Body of pancreas (tissue), 4 donors: ENCODE data around the gene CYTH1. TPM values are rescaled to one million over a fixed set of nuclear protein-coding genes. Genes with fewer than 3 reads are reported as not detected.

ENCODE experiments used
- ATAC-seq: fragments of 150-250 bp; one replicate; pipeline ENCODE4 v1.9.1; 2016
- DNase-seq, 4 donors: peaks; one replicate each; pipeline ENCODE4 v3.0.0-alpha.2; 2019
- H3K27ac ChIP-seq, 4 donors: fragments of 200-600 bp; sonication (generic); 1 replicate in 3 of 4; 2 replicates in 1 of 4; pipeline versions ENCODE4 v1.5.1 to v1.6.1; 2016 to 2019; ENCODE audit warnings: mild to moderate bottlenecking in 1 of 4, mixed read lengths in 1 of 4, moderate library complexity in 1 of 4
- H3K27me3 ChIP-seq, 2 donors: fragments of 200-600 bp; sonication (generic); one replicate each; pipeline ENCODE4 v1.6.0; 2016; ENCODE audit warnings: mild to moderate bottlenecking in 1 of 2
- H3K36me3 ChIP-seq, 2 donors: fragments of 200-600 bp; sonication (generic); replicated peaks in 1 of 2; 2 replicates each; pipeline ENCODE4 v1.5.1; 2016; ENCODE audit warnings: low read depth in 2 of 2; ENCODE audit not compliant: insufficient read depth in 1 of 2
- H3K4me1 ChIP-seq: fragments of 200-600 bp; sonication (generic); one replicate; pipeline ENCODE4 v1.6.0; 2016
- H3K4me3 ChIP-seq, 2 donors: fragments of 200-600 bp; sonication (generic); 1 replicate in 1 of 2; 2 replicates in 1 of 2; pipeline ENCODE4 v1.5.1; 2016 to 2019
- H3K9me3 ChIP-seq, 3 donors: fragments of 200-600 bp; sonication (generic); 1 replicate in 2 of 3; 2 replicates in 1 of 3; pipeline ENCODE4 v1.5.1; 2016
- POLR2A ChIP-seq, 3 donors: fragments of 450-650 bp; IDR thresholded peaks; one replicate each; pipeline ENCODE4 v1.6.1; 2016; ENCODE audit warnings: antibody characterized with exemption in 3 of 3, mild to moderate bottlenecking in 2 of 3
- WGBS, 2 donors: methylation state at CpG; one replicate each; pipeline ENCODE4 v1.1.5; 2017; 5-methylcytosine and 5-hydroxymethylcytosine counted together
- intact Hi-C: fragments of 100-400 bp; cut with DNase I; formaldehyde crosslinking; loops from one replicate; pipeline ENCODE4 v1.15.1; 2023
- total RNA-seq, 2 donors: library from RNA; depleted of rRNA; stranded (reverse); fragments of >200 nt; gene quantifications; one replicate each; pipeline ENCODE4 v1.1.0, GENCODE V29; 2016
- TF ChIP-seq, protein P1 (sequence below), 7 experiments: fragments of 450-650 bp in 4 of 7; fragments of 200-600 bp in 3 of 7; sonication (generic) in 3 of 7; IDR thresholded peaks; one replicate each; pipeline ENCODE4 v1.5.1; 2016 to 2019; ENCODE audit warnings: antibody characterized with exemption in 7 of 7

CYTH1 gene
- total RNA-seq, 2 donors from 2014 or later = 32.2 to 60.6 TPM

DNA sequence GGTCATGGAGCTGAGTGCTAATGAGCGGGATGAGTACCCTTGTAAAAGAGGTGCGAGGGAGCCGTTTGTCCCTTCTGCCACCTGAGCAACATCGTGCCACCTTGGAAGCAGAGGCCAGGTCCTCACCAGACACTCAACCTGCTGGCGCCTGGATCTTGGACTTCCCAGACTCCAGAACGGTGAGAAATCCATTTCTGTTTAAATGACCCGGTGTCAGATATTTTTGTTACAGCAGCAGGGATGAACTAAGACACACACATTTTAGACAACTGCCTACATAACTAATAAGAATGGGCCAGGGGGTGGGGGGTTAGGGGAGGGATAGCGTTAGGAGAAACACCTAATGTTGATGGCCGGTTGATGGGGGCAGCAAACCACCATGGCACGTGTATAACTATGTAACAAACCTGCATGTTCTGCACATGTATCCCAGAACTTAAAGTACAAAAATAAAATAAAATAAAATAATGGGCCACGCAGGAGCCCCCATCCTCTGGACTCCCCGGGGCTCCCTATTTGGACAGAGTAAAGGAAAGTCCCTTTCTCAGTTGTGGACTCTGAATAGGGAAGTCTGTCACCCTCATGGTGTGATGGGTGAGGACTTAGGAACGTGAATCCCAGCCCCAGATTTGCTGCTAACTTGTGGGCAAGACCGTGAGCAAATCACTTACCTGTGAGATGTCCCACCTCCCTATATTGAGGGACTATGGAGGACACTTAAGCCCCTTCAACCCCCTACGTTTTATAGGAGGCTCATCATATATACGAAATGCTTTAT, 144.2 kb downstream of the CYTH1 start:
- Histone ChIP-seq H3K27ac (no peak overlapping the region), H3K9me3 (no peaks in the 10 kb centered on the region), H3K4me1 (no peaks in the 10 kb centered on the region), H3K27me3 (no peaks in the 10 kb centered on the region), H3K36me3 (no peaks in the 10 kb centered on the region), H3K4me3 (no peak overlapping the region)
- DNase-seq (no peak), ATAC-seq (no peak)
- TF ChIP-seq, protein P1, sequence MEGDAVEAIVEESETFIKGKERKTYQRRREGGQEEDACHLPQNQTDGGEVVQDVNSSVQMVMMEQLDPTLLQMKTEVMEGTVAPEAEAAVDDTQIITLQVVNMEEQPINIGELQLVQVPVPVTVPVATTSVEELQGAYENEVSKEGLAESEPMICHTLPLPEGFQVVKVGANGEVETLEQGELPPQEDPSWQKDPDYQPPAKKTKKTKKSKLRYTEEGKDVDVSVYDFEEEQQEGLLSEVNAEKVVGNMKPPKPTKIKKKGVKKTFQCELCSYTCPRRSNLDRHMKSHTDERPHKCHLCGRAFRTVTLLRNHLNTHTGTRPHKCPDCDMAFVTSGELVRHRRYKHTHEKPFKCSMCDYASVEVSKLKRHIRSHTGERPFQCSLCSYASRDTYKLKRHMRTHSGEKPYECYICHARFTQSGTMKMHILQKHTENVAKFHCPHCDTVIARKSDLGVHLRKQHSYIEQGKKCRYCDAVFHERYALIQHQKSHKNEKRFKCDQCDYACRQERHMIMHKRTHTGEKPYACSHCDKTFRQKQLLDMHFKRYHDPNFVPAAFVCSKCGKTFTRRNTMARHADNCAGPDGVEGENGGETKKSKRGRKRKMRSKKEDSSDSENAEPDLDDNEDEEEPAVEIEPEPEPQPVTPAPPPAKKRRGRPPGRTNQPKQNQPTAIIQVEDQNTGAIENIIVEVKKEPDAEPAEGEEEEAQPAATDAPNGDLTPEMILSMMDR (IDR thresholded peaks at IDR 0.05) = no peak
- no peak for TF ChIP-seq POLR2A (IDR thresholded peaks at IDR 0.05)
- intact Hi-C loops = no loop called here
- WGBS, 2 donors = 78 to 88% methylated on average over 16 of the region's 16 CpGs

DNA sequence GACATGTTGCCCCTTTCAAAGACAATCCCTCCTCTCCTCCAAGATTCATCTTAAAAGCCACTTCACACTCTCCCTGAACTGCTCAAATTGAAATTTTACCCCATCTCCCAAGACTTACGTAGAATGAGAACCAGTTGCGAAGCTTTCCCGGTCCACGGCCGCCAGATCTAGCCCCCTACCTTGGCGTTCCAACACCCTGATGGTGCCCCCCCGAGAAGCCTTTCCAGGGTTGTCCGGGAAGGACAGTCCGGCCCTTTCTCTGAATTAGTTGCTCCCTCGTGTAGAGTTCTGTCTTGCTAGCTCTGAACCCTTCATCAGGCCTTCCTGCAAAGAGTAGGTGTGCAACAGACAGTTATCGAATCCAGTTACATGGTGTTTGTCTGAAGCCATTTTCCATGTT, 144.9 kb downstream of the CYTH1 start:
- Histone ChIP-seq H3K9me3 (no peaks in the 10 kb centered on the region), H3K27me3 (no peaks in the 10 kb centered on the region), H3K4me3 (no peak overlapping the region), H3K4me1 (no peaks in the 10 kb centered on the region), H3K27ac (no peak overlapping the region), H3K36me3 (no peaks in the 10 kb centered on the region)
- WGBS, 2 donors = 86 to 87% methylated on average over 11 of the region's 11 CpGs
- no peak for DNase-seq
- intact Hi-C loops = no loop called here
- ATAC-seq = no peak
- TF ChIP-seq, protein P1 (IDR thresholded peaks at IDR 0.05) = no peak
- no peak for TF ChIP-seq POLR2A (IDR thresholded peaks at IDR 0.05)

DNA sequence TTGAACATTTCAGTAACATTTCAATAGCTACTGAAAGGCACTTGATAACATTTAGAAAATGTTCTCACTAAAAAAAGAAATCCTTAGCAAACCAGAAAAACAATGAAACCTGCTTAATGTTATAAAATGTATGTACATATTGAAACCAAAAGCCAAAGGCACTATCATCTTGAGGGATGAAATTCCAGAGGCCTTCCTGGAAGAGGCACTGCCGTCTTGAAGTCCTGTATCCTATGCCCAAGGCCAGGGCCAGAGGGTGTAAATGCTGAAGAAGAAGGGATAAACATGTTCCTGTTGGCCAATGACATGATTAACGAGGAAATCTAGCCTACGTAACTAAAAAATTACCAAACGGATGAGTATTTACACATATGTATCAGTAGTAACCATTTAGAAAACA, 147.9 kb downstream of the CYTH1 start:
- no peak overlapping the region for H3K4me3 ChIP-seq
- ATAC-seq (no peak), DNase-seq (no peak)
- no peaks in the 10 kb centered on the region for H3K36me3 ChIP-seq
- no peaks in the 10 kb centered on the region for H3K9me3 ChIP-seq
- H3K27me3 ChIP-seq = no peaks in the 10 kb centered on the region
- H3K4me1 ChIP-seq = peaks cover 11% of the 10 kb centered on the region
- 81 to 89% methylated on average over 4 of the region's 4 CpGs for WGBS, 2 donors
- intact Hi-C loops = no loop called here
- H3K27ac ChIP-seq = no peak overlapping the region
- no peak for TF ChIP-seq POLR2A (IDR thresholded peaks at IDR 0.05)
- TF ChIP-seq, protein P1 (IDR thresholded peaks at IDR 0.05) = no peak

DNA sequence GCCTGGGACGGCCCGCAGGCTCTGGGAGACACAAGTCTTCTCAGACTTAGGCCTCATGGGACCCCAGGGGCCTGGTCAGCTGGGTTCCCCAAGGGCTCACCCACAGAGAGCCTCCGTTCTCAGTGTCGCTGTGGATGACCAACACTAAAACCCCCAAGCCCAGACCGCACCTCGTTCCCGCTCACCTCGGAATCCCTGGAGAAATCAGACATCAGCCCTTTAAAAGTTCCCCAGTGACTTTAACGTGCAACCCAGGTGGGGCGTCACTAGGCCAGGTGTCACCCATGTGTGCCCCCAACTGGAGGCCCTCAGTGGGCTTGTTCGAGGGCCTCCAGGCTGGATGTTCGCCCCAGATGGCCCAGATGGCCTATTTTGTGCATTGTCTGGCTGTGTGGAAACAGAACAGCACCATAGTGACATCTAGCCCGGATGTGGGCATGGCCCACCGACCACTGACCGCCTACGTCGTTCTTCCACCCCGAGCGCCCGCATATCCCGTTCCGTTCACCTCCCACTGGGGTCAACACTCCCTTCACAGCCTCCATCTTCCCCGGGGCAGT, 152.6 kb downstream of the CYTH1 start:
- H3K27me3 ChIP-seq = no peaks in the 10 kb centered on the region
- no peak overlapping the region for H3K27ac ChIP-seq
- H3K9me3 ChIP-seq = no peaks in the 10 kb centered on the region
- intact Hi-C loops = no loop called here
- no peak for DNase-seq
- 93% methylated on average over 23 of the region's 23 CpGs for WGBS, 2 donors
- TF ChIP-seq, protein P1 (IDR thresholded peaks at IDR 0.05) = no peak
- no peak for TF ChIP-seq POLR2A (IDR thresholded peaks at IDR 0.05)
- H3K4me3 ChIP-seq = no peak overlapping the region
- H3K36me3 ChIP-seq = no peaks in the 10 kb centered on the region
- ATAC-seq = no peak
- peaks cover 11% of the 10 kb centered on the region for H3K4me1 ChIP-seq
